Mononuclear cell (primary cell): ENCODE results near the gene CDH4. TPM values are rescaled to one million over a fixed set of nuclear protein-coding genes. Genes with fewer than 3 reads are reported as not detected.

Experiments
- H3K27me3 ChIP-seq: 2 replicates; pipeline ENCODE4 v1.6.0; 2011; ENCODE audit warnings: low read length, control low read depth; ENCODE audit not compliant: insufficient read depth
- H3K4me1 ChIP-seq: 2 replicates; pipeline ENCODE4 v1.5.1; 2011; ENCODE audit warnings: mild to moderate bottlenecking, low read length, control low read depth; ENCODE audit not compliant: insufficient read depth
- H3K4me3 ChIP-seq: 2 replicates; pipeline ENCODE4 v1.5.1; 2011; ENCODE audit warnings: mild to moderate bottlenecking, low read length, moderate library complexity
- H3K9me3 ChIP-seq: 2 replicates; pipeline ENCODE4 v1.5.1; 2011; ENCODE audit warnings: low read depth, mild to moderate bottlenecking, control low read depth, low read length
- total RNA-seq: library from RNA; depleted of rRNA; stranded (reverse); fragments of >200 nt; gene quantifications from one replicate; pipeline ENCODE4 v1.2.3, GENCODE V29; 2012

CDH4 gene
- total RNA-seq, 1 donor: under 0.01 TPM

- no peaks in the 10 kb centered on the region for H3K9me3 ChIP-seq
- no peaks in the 10 kb centered on the region for H3K4me1 ChIP-seq
- H3K27me3 ChIP-seq: no peaks in the 10 kb centered on the region
- no peak overlapping the region for H3K4me3 ChIP-seq
Measured at GRCh38 chr20:61871160-61871559, 619.1 kb downstream of the CDH4 start.

DNA sequence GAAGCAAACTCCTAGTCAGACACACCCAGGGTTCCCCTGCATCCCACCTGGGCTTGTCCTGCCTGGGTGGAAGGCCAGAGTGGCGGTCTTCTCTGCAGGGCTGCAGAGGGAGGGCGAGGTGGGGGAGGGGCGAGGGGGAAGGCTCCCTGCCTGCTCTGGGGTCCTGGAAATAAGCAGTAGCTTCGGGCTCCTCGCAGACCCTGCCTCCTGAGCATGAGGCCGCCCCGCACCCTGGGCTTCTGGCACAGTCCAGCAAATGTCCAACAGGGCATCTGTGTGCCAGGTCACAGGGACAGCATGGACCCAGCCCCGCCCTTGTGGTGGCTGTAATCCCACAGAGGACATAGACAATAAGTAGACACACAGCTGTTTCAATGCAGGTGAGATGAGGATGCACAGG is 619.9 kb downstream of the CDH4 start:
- Histone ChIP-seq H3K9me3 (no peaks in the 10 kb centered on the region), H3K27me3 (no peaks in the 10 kb centered on the region), H3K4me1 (no peaks in the 10 kb centered on the region), H3K4me3 (no peak overlapping the region)

GRCh38 chr20:61872371-61872900 is 620.4 kb downstream of the CDH4 start:
- no peak overlapping the region for H3K4me3 ChIP-seq
- no peaks in the 10 kb centered on the region for H3K27me3 ChIP-seq
- H3K4me1 ChIP-seq: no peaks in the 10 kb centered on the region
- H3K9me3 ChIP-seq: no peaks in the 10 kb centered on the region

- Histone ChIP-seq H3K4me3 (no peak overlapping the region), H3K27me3 (no peaks in the 10 kb centered on the region), H3K9me3 (no peaks in the 10 kb centered on the region), H3K4me1 (no peaks in the 10 kb centered on the region)
Measured at GRCh38 chr20:61873651-61874420, 621.8 kb downstream of the CDH4 start.

DNA sequence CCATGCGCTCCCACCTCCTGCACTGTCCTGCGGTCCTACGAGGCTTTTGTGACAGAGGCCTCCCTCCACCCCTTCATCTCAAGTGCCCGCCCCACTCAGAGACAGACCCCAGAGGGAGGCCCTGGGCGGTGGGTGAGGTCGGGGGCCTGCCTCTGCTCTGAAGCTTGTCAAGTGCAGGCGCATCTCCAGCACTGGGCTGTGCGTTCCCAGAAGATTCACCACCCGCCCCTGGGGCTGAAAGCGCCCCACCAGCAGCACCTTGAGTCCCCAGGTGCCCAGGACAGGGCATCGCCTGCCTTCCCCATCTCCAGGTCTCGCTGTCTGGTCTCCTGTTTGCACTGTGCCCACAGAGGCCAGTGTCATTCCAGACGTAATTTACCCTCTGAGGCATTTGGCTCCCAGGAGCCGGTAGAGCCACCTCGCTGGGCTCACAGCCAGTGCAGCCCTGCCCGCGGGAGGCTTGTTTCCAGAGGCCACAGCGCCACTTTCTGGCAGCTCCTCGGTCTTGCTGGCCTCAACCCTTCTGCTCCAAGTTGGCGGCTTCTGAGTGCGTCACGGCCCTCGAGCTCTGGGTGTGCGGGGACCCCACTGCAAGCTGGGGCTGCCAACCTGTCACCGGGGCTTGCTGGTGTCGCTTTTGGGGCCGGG is 622.5 kb downstream of the CDH4 start:
- Histone ChIP-seq H3K4me3 (no peak overlapping the region), H3K9me3 (no peaks in the 10 kb centered on the region), H3K4me1 (no peaks in the 10 kb centered on the region), H3K27me3 (no peaks in the 10 kb centered on the region)

DNA sequence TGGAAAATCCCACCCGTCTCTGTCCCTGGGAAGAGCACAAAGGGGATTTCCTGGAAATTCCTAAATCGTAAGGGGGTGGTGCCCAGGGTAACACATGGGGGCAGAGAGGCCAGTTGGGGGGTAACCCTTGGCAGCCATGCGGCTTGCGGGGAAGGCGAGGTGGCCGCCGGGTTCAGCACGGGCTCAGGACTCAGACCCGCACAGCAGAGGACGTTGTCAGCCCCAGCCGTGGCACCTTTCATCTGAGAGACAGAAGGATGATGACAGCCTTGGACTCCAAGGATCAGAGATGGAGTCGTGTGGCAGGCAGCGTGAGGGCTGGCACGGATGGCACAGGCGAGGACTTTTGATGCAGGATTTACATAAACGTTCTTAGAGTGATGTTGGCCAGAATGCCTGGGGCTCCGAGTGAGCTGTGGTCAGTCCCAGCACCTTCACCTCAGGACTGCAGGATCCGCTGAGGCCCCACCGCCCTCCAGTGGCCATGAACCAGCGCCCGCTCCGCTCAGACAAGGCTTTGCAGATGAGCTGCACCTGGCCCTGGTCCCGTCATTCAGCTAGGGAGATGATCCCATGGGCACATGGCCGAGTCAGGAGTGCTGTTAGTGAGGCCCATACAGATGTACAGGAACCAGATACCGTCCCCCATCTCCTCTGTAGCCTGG is 623.3 kb downstream of the CDH4 start:
- no peak overlapping the region for H3K4me3 ChIP-seq
- H3K27me3 ChIP-seq: no peaks in the 10 kb centered on the region
- no peaks in the 10 kb centered on the region for H3K4me1 ChIP-seq
- no peaks in the 10 kb centered on the region for H3K9me3 ChIP-seq

DNA sequence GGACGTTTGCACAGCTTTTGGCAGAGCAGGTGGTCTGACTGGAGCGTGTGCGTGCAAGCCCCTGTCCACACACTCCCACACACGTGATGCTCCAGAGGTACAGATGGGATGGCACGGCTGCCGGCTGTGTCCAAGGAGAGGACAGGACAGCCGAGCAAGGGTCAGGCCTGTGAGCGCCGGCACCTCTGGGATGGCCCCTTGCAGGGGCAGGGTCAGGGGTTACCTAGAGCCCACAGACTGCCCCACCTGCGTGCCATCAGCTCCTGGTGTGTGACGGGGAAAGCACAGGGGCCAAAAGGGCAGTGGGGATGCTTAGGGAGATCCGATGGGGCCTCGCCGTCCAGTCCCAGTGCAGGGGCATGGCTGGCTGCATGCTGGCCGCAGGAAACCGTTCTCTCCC is 623.9 kb downstream of the CDH4 start:
- Histone ChIP-seq H3K4me1 (no peaks in the 10 kb centered on the region), H3K9me3 (no peaks in the 10 kb centered on the region), H3K27me3 (no peaks in the 10 kb centered on the region), H3K4me3 (no peak overlapping the region)

- Histone ChIP-seq H3K4me3 (no peak overlapping the region), H3K4me1 (no peaks in the 10 kb centered on the region), H3K9me3 (no peaks in the 10 kb centered on the region), H3K27me3 (no peaks in the 10 kb centered on the region)
Measured at GRCh38 chr20:61876952-61877728, 625.1 kb downstream of the CDH4 start.

- H3K4me1 ChIP-seq: no peaks in the 10 kb centered on the region
- no peak overlapping the region for H3K4me3 ChIP-seq
- no peaks in the 10 kb centered on the region for H3K27me3 ChIP-seq
- no peaks in the 10 kb centered on the region for H3K9me3 ChIP-seq
Measured at GRCh38 chr20:61877776-61878477, 625.9 kb downstream of the CDH4 start.

DNA sequence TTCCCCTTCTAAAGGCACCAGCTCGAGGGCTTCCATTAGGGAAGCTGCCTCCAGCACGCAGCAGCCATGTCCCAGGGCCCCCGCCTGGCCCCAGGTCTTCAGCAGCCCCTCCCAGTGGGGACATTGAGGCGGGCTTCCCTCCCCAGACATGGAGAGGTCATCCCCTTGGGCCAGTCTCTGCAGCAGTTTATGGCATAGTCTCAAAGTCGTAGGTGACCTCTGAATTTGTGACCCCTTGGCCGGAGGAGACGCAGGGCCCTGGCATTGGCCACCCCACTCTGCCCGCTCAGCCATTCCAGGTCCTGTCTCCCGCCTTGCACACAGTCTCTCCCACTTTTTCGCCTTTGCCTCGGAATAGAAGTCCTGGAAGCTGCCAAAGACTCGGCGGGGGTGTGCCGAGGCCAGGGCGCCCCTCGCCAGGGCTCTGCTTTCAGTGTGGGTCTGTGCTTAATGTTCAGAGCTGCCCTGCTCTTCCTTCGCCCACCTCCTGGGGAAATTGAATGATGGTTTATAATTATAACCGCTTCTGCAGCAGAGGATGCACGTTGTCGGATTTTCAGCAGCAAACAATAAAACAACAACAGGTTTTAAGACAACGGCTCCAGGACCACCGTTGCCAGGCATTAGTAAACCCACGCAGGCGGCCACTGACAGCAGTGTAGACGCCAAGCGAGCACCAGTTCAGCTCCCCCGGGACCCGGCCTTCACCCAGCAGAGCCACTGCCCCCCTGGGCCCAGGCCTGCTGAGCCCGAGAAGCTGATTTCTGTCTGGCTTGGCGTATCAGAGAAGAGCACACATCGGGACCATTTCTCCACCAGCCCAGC is 626.6 kb downstream of the CDH4 start:
- Histone ChIP-seq H3K4me3 (no peak overlapping the region), H3K9me3 (no peaks in the 10 kb centered on the region), H3K4me1 (no peaks in the 10 kb centered on the region), H3K27me3 (no peaks in the 10 kb centered on the region)

- Histone ChIP-seq H3K4me1 (no peaks in the 10 kb centered on the region), H3K4me3 (no peak overlapping the region), H3K9me3 (no peaks in the 10 kb centered on the region), H3K27me3 (no peaks in the 10 kb centered on the region)
Measured at GRCh38 chr20:61879303-61879620, 627.2 kb downstream of the CDH4 start.

DNA sequence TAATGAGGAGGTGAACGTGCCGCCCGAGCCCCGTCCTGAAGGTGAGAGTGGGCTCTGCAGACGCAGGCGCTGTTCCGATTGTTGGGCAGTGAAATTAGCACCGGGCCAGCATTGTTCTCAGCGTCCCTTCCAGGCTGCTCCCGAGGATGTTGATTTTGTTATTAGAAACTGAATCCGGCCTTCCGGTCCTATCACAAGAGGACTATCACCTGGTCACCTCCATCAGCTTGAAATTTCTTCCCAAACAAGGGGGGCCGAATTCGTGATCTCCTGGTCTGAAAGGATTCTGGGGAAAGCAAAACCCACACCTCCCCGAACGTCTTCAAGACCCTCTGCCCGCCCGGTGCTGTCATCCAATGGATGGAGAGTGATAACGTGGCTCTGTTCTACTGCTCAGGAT is 627.6 kb downstream of the CDH4 start:
- Histone ChIP-seq H3K4me3 (no peak overlapping the region), H3K27me3 (no peaks in the 10 kb centered on the region), H3K9me3 (no peaks in the 10 kb centered on the region), H3K4me1 (no peaks in the 10 kb centered on the region)

DNA sequence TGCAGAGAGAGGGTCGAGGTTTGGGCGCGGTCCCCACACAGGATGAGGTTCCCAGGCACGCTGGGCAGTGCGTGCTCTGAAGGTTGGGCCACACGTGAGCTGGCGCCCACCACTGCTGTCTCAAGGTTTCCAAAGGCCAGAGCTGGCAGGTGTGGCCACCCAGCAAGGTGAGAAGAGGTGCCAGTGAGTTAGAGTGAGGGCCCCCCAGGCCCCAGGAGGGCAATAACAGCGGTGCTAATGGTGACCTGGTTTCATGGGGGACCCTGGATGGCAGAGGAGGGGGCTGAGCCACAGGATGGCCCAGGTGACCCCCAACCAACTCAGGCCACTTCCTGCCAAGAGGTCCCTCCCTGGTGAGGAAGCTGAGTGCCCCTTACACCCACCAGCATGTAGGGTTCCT is 628.6 kb downstream of the CDH4 start:
- no peaks in the 10 kb centered on the region for H3K9me3 ChIP-seq
- H3K27me3 ChIP-seq: no peaks in the 10 kb centered on the region
- H3K4me1 ChIP-seq: no peaks in the 10 kb centered on the region
- H3K4me3 ChIP-seq: no peak overlapping the region

- no peaks in the 10 kb centered on the region for H3K27me3 ChIP-seq
- no peak overlapping the region for H3K4me3 ChIP-seq
- no peaks in the 10 kb centered on the region for H3K4me1 ChIP-seq
- H3K9me3 ChIP-seq: no peaks in the 10 kb centered on the region
Measured at GRCh38 chr20:61881416-61881815, 629.4 kb downstream of the CDH4 start.
